BLaER1 treated with 17β-estradiol and CSF1 and Interleukin-3, amounts not matched to agents 10 nM and 100 nM (cell line): ENCODE data around the gene U2SURP.

Source experiments
- H3K27ac ChIP-seq, 11 experiments: shearing (Covaris generic); formaldehyde crosslinking; 2 replicates each; pipeline ENCODE4 v1.8.1; 2022
- H3K27me3 ChIP-seq, 11 experiments: shearing (Covaris generic); formaldehyde crosslinking; 2 replicates each; pipeline ENCODE4 v1.8.1; 2022
- H3K36me3 ChIP-seq, 11 experiments: shearing (Covaris generic); formaldehyde crosslinking; 2 replicates each; pipeline ENCODE4 v1.8.1; 2022
- H3K4me1 ChIP-seq, 10 experiments: shearing (Covaris generic); formaldehyde crosslinking; 2 replicates each; pipeline ENCODE4 v1.8.1; 2022
- H3K4me2 ChIP-seq, 11 experiments: shearing (Covaris generic); formaldehyde crosslinking; 2 replicates each; pipeline ENCODE4 v1.8.1; 2022
- H3K4me3 ChIP-seq, 10 experiments: shearing (Covaris generic); formaldehyde crosslinking; 2 replicates each; pipeline ENCODE4 v1.8.1; 2022
- H3K9ac ChIP-seq, 11 experiments: shearing (Covaris generic); formaldehyde crosslinking; 2 replicates each; pipeline ENCODE4 v1.8.1; 2022
- H3K9me3 ChIP-seq, 11 experiments: shearing (Covaris generic); formaldehyde crosslinking; replicated peaks in 1 of 11; 2 replicates each; pipeline ENCODE4 v1.8.1; 2022
- H4K20me1 ChIP-seq, 11 experiments: shearing (Covaris generic); formaldehyde crosslinking; 2 replicates each; pipeline ENCODE4 v1.8.1; 2022
- Cebpa-rat ChIP-seq, 11 experiments: shearing (Covaris generic); IDR thresholded peaks; 2 replicates each; pipeline ENCODE4 v1.8.1; 2022

U2SURP gene

GRCh38 chr3:142962520-142963233 lies 38.7 kb upstream of the U2SURP start:
- no peak overlapping the region for H3K27ac ChIP-seq
- H4K20me1 ChIP-seq, result no peaks in the 10 kb centered on the region
- H3K4me1 ChIP-seq, result peaks cover 0 to 5% (median 4%) of the 10 kb centered on the region in 10 experiments; a peak in 5 of 20 replicates
- H3K27me3 ChIP-seq, result peaks cover 41 to 53% (median 50%) of the 10 kb centered on the region in 11 experiments
- no peak for TF ChIP-seq Cebpa-rat (IDR thresholded peaks at IDR 0.05)
- H3K9ac ChIP-seq, result peak overlapping the region in 9 of 11 experiments; percentile 60 to 76 (median 67); a peak in 12 of 22 replicates
- peak overlapping the region; percentile 90 to 99 (median 93) for H3K4me2 ChIP-seq
- peak overlapping the region; percentile 61 to 77 (median 72) for H3K4me3 ChIP-seq
- H3K36me3 ChIP-seq, result no peaks in the 10 kb centered on the region
- H3K9me3 ChIP-seq, result peaks cover 0 to 11% (median 4%) of the 10 kb centered on the region in 11 experiments; a peak in 8 of 22 replicates

GRCh38 chr3:142963234-142963515 lies 38.2 kb upstream of the U2SURP start:
- Histone ChIP-seq H3K4me3 (peak overlapping the region; percentile 61 to 77 (median 72)), H3K36me3 (no peaks in the 10 kb centered on the region), H3K27ac (no peak overlapping the region), H3K27me3 (peaks cover 41 to 53% (median 50%) of the 10 kb centered on the region in 11 experiments), H3K9me3 (peaks cover 0 to 11% (median 4%) of the 10 kb centered on the region in 11 experiments; a peak in 8 of 22 replicates), H3K4me1 (peaks cover 0 to 5% (median 4%) of the 10 kb centered on the region in 10 experiments; a peak in 5 of 20 replicates), H3K4me2 (peak overlapping the region; percentile 90 to 99 (median 93)), H4K20me1 (no peaks in the 10 kb centered on the region), H3K9ac (peak overlapping the region; percentile 48 to 76 (median 67); a peak in 20 of 22 replicates)
- TF ChIP-seq Cebpa-rat (IDR thresholded peaks at IDR 0.05), result no peak

- H3K4me1 ChIP-seq, result peaks cover 0 to 5% (median 4%) of the 10 kb centered on the region in 10 experiments; a peak in 5 of 20 replicates
- TF ChIP-seq Cebpa-rat (IDR thresholded peaks at IDR 0.05), result no peak
- H3K4me3 ChIP-seq, result peak within 1 kb of the TSS; percentile 61 to 77 (median 72)
- peaks cover 41 to 53% (median 50%) of the 10 kb centered on the region in 11 experiments for H3K27me3 ChIP-seq
- H3K27ac ChIP-seq, result peak within 1 kb of the TSS in 4 of 11 experiments; percentile 22 to 35 (median 26); a peak in 3 of 22 replicates
- peak within 1 kb of the TSS; percentile 90 to 99 (median 93) for H3K4me2 ChIP-seq
- H4K20me1 ChIP-seq, result no peaks in the 10 kb centered on the region
- peaks cover 0 to 11% (median 4%) of the 10 kb centered on the region in 11 experiments; a peak in 8 of 22 replicates for H3K9me3 ChIP-seq
- H3K9ac ChIP-seq, result peak within 1 kb of the TSS; percentile 48 to 76 (median 67); a peak in 21 of 22 replicates
- H3K36me3 ChIP-seq, result no peaks in the 10 kb centered on the region
These were observed 37.6 kb upstream of the U2SURP start, which contains the start of gene PAQR9 for GRCh38 chr3:142963516-142964448. PAQR9 (minus strand) TSS chr3:142963674; CDS start chr3:142963336, 338 bp downstream.

GRCh38 chr3:142965581-142965980 lies 35.8 kb upstream of the U2SURP start:
- TF ChIP-seq Cebpa-rat (IDR thresholded peaks at IDR 0.05), result no peak
- H3K9me3 ChIP-seq, result peaks cover 0 to 11% (median 4%) of the 10 kb centered on the region in 11 experiments; a peak in 8 of 22 replicates
- no peaks in the 10 kb centered on the region for H4K20me1 ChIP-seq
- peaks cover 0 to 5% (median 4%) of the 10 kb centered on the region in 10 experiments; a peak in 5 of 20 replicates for H3K4me1 ChIP-seq
- peaks cover 41 to 53% (median 50%) of the 10 kb centered on the region in 11 experiments for H3K27me3 ChIP-seq
- H3K27ac ChIP-seq, result no peak overlapping the region
- H3K36me3 ChIP-seq, result no peaks in the 10 kb centered on the region
- no peak overlapping the region for H3K9ac ChIP-seq
- no peak overlapping the region for H3K4me2 ChIP-seq
- H3K4me3 ChIP-seq, result no peak overlapping the region

GRCh38 chr3:142966808-142967207 lies 34.6 kb upstream of the U2SURP start:
- TF ChIP-seq Cebpa-rat (IDR thresholded peaks at IDR 0.05), result no peak
- Histone ChIP-seq H3K9me3 (peaks cover 0 to 11% (median 4%) of the 10 kb centered on the region in 11 experiments; a peak in 8 of 22 replicates), H3K9ac (no peak overlapping the region), H3K36me3 (no peaks in the 10 kb centered on the region), H3K27ac (no peak overlapping the region), H3K27me3 (peaks cover 37 to 47% (median 45%) of the 10 kb centered on the region in 11 experiments), H3K4me2 (no peak overlapping the region), H3K4me3 (no peak overlapping the region), H4K20me1 (no peaks in the 10 kb centered on the region), H3K4me1 (peaks cover 0 to 5% (median 4%) of the 10 kb centered on the region in 10 experiments; a peak in 5 of 20 replicates)

GRCh38 chr3:142968319-142969025 lies 32.9 kb upstream of the U2SURP start:
- Histone ChIP-seq H3K9ac (no peak overlapping the region), H3K4me3 (no peak overlapping the region), H4K20me1 (no peaks in the 10 kb centered on the region), H3K36me3 (no peaks in the 10 kb centered on the region), H3K4me1 (no peaks in the 10 kb centered on the region; a peak in 1 of 20 replicates), H3K27ac (no peak overlapping the region), H3K4me2 (no peak overlapping the region), H3K9me3 (no peaks in the 10 kb centered on the region), H3K27me3 (peaks cover 21 to 30% (median 28%) of the 10 kb centered on the region in 11 experiments)
- TF ChIP-seq Cebpa-rat (IDR thresholded peaks at IDR 0.05), result no peak

GRCh38 chr3:142971431-142971830 lies 29.9 kb upstream of the U2SURP start:
- no peak overlapping the region for H3K9ac ChIP-seq
- H3K4me1 ChIP-seq, result peaks cover 0 to 1% (median 0%) of the 10 kb centered on the region in 10 experiments; a peak in 7 of 20 replicates
- no peaks in the 10 kb centered on the region for H4K20me1 ChIP-seq
- H3K27me3 ChIP-seq, result peaks cover 0 to 1% (median 0%) of the 10 kb centered on the region in 11 experiments; a peak in 2 of 22 replicates
- H3K4me2 ChIP-seq, result no peak overlapping the region
- H3K4me3 ChIP-seq, result no peak overlapping the region
- TF ChIP-seq Cebpa-rat (IDR thresholded peaks at IDR 0.05), result no peak
- H3K9me3 ChIP-seq, result no peaks in the 10 kb centered on the region
- H3K27ac ChIP-seq, result no peak overlapping the region
- no peaks in the 10 kb centered on the region for H3K36me3 ChIP-seq

- Histone ChIP-seq H3K9ac (no peak overlapping the region), H3K27ac (no peak overlapping the region), H3K4me2 (no peak overlapping the region), H4K20me1 (no peaks in the 10 kb centered on the region), H3K4me1 (peaks cover 0 to 9% (median 0%) of the 10 kb centered on the region in 10 experiments; a peak in 8 of 20 replicates), H3K27me3 (no peaks in the 10 kb centered on the region), H3K4me3 (no peak overlapping the region), H3K9me3 (no peaks in the 10 kb centered on the region), H3K36me3 (no peaks in the 10 kb centered on the region)
- no peak for TF ChIP-seq Cebpa-rat (IDR thresholded peaks at IDR 0.05)
These were observed 29.1 kb upstream of the U2SURP start for GRCh38 chr3:142972092-142972753.
